ENCODE data around the gene OSBPL5. TPM values are rescaled to one million over a fixed set of nuclear protein-coding genes. Genes with fewer than 3 reads are reported as not detected.

OSBPL5 gene
- total and polyA plus RNA-seq, 9 of the 15 experiments (the other 6 are each of a cell fraction or from before 2014, with no cell fraction given), result 0.06 to 14.8 (median 3.2) TPM

GRCh38 chr11:3164138-3164551 lies 965 bp downstream of the OSBPL5 start (continued):
- peak; percentile 71 for TF ChIP-seq CEBPB (tag; IDR thresholded peaks at IDR 0.05)
- TF ChIP-seq ELK3 (CRISPR knock-in tag; IDR thresholded peaks at IDR 0.05), result no peak
- TF ChIP-seq ZNF165 (CRISPR knock-in tag; IDR thresholded peaks at IDR 0.05; ENCODE audit: borderline replicate concordance), result no peak
- peak; percentile 49; the same call in 1 of the 2 replicates for TF ChIP-seq ZBTB7A (IDR thresholded peaks at IDR 0.05; ENCODE audit: borderline replicate concordance, control insufficient read depth, low read depth, low read length)
- TF ChIP-seq TAF15 (IDR thresholded peaks at IDR 0.05; ENCODE audit: low read depth, low read length), result no peak
- no peak for TF ChIP-seq ZHX1 (conservative IDR thresholded peaks at IDR 0.05; ENCODE audit: low read length)
- TF ChIP-seq SMAD4 (CRISPR knock-in tag; conservative IDR thresholded peaks at IDR 0.05), result no peak
- TF ChIP-seq CBFA2T3 (IDR thresholded peaks at IDR 0.05), result no peak
- no peak for TF ChIP-seq ZNF79 (CRISPR knock-in tag; IDR thresholded peaks at IDR 0.05; ENCODE audit: low read depth)
